ENCODE measurements around the gene KSR1.
"Not testable (repeated sequence)": the region's sequence is repeated elsewhere in the genome, so short reads cannot be mapped to it uniquely, and the experiment has no call there.

Gene KSR1

DNA sequence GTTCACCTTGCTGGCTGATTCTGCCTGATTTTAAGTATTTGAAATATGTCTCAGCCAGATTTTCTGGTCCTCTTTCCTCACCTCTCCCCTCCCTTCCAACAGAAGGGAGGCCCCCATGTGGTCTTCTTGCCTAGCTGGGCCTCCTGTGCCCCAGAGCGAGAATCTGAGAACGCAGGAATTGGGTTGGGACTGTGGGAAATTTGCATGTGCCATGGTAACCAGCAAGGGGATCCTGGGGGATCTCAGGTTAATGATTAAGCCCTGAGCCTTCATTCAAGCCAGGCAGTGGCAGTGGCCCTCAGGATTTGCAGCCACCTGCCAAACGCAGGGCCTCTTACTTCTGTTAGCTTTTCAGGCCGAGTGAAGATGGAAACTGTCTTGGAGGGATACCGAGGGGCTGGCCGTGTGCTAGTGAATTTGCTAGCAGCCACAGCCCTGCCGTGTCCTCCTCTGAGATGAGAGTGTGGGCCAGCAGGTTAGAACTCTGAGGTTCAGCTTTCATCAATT lies 40.2 kb downstream of the KSR1 start:
- DNase-seq: no peak

GRCh38 chr17:27496971-27497370 lies 40.7 kb downstream of the KSR1 start:
- DNase-seq: no peak

GRCh38 chr17:27497696-27498095 lies 41.4 kb downstream of the KSR1 start:
- no peak for DNase-seq

- DNase-seq: no peak
Measured at GRCh38 chr17:27498615-27499309, 42.5 kb downstream of the KSR1 start.

- DNase-seq: no peak
Measured at GRCh38 chr17:27499451-27500265, 43.4 kb downstream of the KSR1 start.

GRCh38 chr17:27501338-27501737 lies 45.1 kb downstream of the KSR1 start:
- DNase-seq: not testable (repeated sequence)

GRCh38 chr17:27502526-27503324 lies 46.5 kb downstream of the KSR1 start:
- no peak for DNase-seq

- no peak for DNase-seq
Measured at GRCh38 chr17:27503611-27504010, 47.4 kb downstream of the KSR1 start.

GRCh38 chr17:27504188-27504995 lies 48.1 kb downstream of the KSR1 start:
- DNase-seq: peak; percentile 17

DNA sequence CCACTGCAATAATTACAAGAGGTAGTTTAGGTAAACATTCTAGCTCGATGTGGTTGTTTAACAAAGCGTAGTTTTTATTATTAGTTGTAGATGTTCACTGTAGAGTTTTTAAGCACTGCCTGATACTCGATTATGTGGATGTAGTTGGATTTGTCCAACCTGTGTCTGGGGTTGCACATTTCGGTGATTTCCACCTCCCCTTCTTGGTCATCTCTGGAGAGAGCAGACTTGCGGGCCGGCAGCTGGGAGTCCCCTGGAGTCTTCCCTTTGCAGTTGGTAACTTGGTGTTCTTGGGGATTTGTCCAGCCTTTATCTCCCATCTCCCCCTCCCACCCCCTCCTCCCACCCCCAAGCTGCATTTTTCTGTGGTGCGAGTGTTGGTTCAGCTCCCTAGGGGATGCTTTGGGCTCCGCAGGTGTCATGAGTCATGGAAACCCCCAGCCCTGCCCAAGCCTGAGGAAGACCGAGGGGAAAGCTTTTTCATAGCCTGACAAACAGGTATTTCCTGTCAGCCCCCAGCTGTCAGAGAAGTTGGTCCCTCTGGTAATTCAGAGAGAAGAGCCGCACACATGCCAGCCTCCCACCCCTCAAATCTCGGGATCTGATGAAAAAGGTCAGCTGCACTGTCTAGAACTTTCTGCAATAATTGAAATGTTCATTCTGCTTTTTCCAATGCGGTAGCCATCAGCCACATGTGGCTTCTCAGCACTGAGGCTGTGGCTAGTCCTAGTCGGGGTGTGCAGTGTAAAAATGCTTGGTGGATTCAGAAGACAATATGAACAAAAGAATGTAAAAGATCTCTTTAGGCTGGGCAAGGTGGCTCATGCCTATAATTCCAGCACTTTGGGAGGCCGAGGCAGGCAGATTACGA lies 50.3 kb downstream of the KSR1 start:
- DNase-seq: no peak

DNA sequence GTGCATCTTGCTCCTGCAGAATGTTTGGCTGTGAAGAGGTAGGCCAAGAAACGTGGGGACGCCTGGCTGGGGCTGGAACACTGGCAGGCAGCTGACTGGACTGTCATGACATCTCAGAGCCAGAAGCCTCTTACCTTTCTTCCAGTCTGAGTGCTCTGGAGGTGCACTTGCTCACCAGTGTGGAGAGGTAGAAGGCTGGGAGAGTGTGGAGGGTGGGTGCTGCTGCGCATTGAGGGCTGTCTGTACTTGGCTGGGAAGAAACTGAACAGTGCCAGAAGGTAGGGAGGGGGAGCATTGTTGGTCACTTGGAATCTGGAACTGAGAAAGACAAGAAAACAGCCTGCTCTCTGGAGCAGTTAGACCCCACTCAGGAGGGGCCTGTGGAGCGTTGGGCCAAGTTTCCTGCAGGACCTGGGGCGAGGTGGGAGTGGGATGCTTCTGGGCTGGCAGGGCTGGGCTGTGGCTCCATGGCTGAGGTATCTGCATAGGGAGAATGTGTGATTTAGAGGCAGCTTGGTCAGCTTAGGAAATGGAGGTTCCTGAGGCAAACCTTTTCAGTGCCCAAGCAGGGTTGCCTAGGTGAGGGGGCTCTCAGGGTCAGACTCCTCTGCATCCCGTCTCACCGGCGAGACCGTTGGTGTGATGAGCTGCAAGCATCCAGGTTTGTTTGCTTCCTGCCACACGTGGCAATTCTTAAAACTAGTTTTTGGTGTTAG lies 55.1 kb downstream of the KSR1 start:
- no peak for DNase-seq

GRCh38 chr17:27512031-27512430 lies 55.8 kb downstream of the KSR1 start:
- DNase-seq: no peak

- no peak for DNase-seq
Measured at GRCh38 chr17:27512511-27513346, 56.5 kb downstream of the KSR1 start.

- DNase-seq: no peak
Measured at GRCh38 chr17:27513849-27514248, 57.6 kb downstream of the KSR1 start.

DNA sequence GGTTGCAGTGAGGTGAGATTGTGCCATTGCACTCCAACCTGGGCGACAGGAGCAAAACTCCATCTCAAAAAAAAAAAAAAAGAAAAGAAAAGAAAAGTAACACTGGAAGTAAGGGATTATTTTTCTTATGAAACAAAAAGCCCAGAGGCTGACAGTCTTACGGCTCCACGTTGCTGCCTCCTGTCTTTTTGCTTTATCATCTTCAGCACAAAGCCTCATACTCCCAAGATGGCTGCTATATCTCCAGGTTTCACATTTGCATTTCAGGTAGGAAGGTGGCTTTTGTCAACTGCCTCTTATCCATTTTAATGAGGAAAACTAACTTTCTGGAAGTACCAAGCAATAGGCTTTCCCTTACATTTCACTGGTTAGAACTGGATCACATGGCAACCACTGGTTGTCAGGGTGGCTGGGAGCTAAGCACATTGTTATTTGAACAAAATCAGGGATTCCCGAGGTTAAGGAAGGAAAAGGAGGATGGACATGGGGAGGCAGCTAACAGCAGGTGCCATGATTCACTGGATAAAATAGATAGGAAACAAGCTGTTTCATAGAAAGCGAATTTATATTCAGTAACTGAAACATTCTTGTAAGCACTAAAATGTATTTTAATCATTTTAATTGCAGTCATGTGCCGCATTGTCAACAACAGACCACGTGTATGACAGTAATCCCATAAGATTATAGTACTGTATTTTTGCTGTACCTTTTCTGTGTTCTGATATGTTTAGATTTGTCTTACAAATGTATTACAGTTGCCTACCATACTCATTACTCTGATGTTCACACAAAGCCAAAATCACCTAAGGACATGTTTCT lies 58.6 kb downstream of the KSR1 start:
- DNase-seq: no peak

DNA sequence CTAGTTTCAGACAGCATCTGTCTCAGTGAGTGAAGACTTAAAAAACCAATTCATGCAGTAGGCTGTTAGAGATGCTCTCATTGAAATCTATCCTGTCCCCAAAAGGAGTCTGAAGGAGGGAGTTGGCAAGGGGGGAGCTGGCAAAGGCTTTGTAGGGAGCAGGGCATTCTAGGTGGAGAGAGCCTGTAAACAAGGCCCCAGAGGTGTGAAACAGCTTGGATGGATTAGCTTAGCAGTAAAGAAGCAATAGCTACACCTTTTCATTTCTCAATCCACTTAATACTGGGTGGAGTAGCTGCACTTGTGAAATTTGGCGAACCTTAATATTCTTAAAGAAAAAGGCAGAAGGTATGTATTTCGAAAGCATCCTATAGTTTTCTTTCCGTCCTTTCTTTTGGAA lies 61.8 kb downstream of the KSR1 start:
- DNase-seq: no peak

DNA sequence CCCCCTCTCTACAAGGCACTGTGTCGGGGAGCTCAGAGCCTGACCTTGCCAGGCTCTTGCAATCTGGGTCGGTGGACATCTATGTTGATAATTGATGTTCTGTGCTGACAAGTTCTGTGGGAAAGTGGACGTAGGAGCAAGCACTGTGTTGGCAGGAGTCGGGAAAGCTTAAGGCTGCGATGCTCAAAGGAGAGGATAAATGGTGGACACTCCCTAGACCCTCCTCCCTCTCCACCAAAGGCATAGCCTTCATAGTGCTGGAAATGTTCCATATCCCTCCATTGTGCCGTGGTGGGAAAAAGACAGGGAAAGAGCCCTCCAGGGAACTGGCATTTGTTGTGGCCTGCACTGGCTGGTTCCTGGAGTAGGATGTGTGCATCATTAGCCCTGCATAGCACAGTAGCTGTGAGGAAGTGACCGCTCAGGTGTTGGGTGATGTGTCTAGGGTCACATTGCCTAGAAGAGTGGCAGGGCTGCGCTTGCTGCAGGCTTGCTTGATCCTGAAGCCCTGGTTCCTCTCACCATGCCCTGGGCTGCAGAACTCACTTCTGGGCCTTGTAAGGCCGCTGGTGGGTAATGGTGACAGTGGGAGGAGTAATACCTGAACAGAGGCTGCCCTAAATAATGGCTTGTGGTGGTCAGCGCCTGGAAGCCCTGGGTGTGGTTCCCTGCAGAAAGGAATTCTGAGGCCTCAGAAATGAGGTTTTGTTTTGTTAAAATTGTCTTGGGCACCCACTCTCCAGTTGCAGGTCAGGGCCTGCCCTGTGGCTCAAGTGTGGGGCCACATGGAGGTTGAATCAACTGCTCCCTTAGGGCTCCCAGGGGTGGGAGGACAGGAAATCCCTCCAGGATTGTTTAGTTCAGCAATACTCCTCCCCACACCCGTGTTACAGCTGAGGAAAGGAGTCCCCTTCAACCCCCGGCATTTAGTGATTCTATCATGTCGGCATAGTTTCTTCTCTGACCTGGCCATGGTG lies 62.6 kb downstream of the KSR1 start:
- no peak for DNase-seq

GRCh38 chr17:27519550-27519949 lies 63.3 kb downstream of the KSR1 start:
- DNase-seq: no peak
